ENCODE measurements around the gene CT47C1.

DNA sequence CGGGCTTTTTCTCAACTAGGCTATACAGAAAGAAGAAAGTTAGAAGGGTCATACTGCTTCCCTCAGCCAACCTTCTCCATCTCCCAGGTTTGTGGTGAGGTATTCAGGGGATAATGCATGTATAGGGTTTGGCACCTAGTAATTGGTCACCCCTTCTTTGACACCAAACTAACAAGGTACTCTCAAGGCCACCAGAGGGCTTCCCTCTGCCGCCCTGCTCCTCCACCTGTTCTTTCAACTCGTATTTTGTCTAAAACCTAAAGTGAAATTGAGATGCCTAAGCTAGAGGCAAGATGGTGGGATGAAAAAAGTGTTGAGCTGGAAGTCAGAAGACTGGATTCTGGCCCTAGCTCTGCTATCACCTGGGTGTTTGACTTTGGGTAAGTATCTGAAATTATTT is 22.0 kb downstream of the CT47C1 start:
- TF ChIP-seq, protein P1, sequence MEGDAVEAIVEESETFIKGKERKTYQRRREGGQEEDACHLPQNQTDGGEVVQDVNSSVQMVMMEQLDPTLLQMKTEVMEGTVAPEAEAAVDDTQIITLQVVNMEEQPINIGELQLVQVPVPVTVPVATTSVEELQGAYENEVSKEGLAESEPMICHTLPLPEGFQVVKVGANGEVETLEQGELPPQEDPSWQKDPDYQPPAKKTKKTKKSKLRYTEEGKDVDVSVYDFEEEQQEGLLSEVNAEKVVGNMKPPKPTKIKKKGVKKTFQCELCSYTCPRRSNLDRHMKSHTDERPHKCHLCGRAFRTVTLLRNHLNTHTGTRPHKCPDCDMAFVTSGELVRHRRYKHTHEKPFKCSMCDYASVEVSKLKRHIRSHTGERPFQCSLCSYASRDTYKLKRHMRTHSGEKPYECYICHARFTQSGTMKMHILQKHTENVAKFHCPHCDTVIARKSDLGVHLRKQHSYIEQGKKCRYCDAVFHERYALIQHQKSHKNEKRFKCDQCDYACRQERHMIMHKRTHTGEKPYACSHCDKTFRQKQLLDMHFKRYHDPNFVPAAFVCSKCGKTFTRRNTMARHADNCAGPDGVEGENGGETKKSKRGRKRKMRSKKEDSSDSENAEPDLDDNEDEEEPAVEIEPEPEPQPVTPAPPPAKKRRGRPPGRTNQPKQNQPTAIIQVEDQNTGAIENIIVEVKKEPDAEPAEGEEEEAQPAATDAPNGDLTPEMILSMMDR (IDR thresholded peaks at IDR 0.05) = no peak
- no peak for TF ChIP-seq POLR2A (IDR thresholded peaks at IDR 0.05)

Data from uterus (tissue), 2 donors.